ENCODE measurements around the gene STRAP.

STRAP gene

GRCh38 chr12:15882118-15882971 is at the start of gene STRAP:
Gene STRAP (plus strand): TSS chr12:15882387. CDS start chr12:15882708, 321 bp downstream.
- peak; percentile 88 to 91 for DNase-seq

- no peak for DNase-seq
Measured at GRCh38 chr12:15834575-15834974, 47.6 kb upstream of the STRAP start.

- no peak for DNase-seq
Measured at GRCh38 chr12:15837141-15837790, 44.9 kb upstream of the STRAP start.

GRCh38 chr12:15839041-15839440 is 43.1 kb upstream of the STRAP start:
- no peak for DNase-seq

GRCh38 chr12:15839682-15840081 is 42.5 kb upstream of the STRAP start:
- no peak for DNase-seq

GRCh38 chr12:15842108-15842507 is 40.1 kb upstream of the STRAP start:
- DNase-seq: no peak

GRCh38 chr12:15846887-15847286 is 35.3 kb upstream of the STRAP start:
- DNase-seq: no peak

GRCh38 chr12:15848606-15849005 is 33.6 kb upstream of the STRAP start:
- DNase-seq: no peak

GRCh38 chr12:15851045-15851620 is 31.1 kb upstream of the STRAP start:
- DNase-seq: no peak

- DNase-seq: no peak
Measured at GRCh38 chr12:15851919-15852318, 30.3 kb upstream of the STRAP start.

GRCh38 chr12:15852383-15852782 is 29.8 kb upstream of the STRAP start:
- no peak for DNase-seq

- DNase-seq: no peak
Measured at GRCh38 chr12:15853877-15854276, 28.3 kb upstream of the STRAP start.

- DNase-seq: no peak
Measured at GRCh38 chr12:15854916-15855315, 27.3 kb upstream of the STRAP start.

GRCh38 chr12:15855646-15856045 is 26.5 kb upstream of the STRAP start:
- DNase-seq: no peak

- DNase-seq: peak; percentile 24 to 27
Measured at GRCh38 chr12:15856097-15856982, 25.8 kb upstream of the STRAP start.

- DNase-seq: no peak
Measured at GRCh38 chr12:15858353-15858752, 23.8 kb upstream of the STRAP start.

- no peak for DNase-seq
Measured at GRCh38 chr12:15859116-15859515, 23.1 kb upstream of the STRAP start.

- DNase-seq: no peak
Measured at GRCh38 chr12:15861404-15861803, 20.8 kb upstream of the STRAP start.

GRCh38 chr12:15862840-15863239 is 19.3 kb upstream of the STRAP start:
- DNase-seq: no peak

GRCh38 chr12:15863372-15863771 is 18.8 kb upstream of the STRAP start:
- no peak for DNase-seq

- DNase-seq: peak; percentile 70 to 73
Measured at GRCh38 chr12:15863984-15864383, 18.2 kb upstream of the STRAP start.

- DNase-seq: no peak
Measured at GRCh38 chr12:15868186-15868585, 14.0 kb upstream of the STRAP start.

GRCh38 chr12:15873556-15873955 is 8.6 kb upstream of the STRAP start:
- DNase-seq: no peak
